Epithelial cell of esophagus (primary cell): ENCODE measurements around the gene CAMK2A.

Experiments used
- DNase-seq: peaks from one replicate; pipeline ENCODE4 v3.0.0; 2010; ENCODE audit warnings: low read depth
- H3K4me3 ChIP-seq: 2 replicates; pipeline ENCODE4 v1.5.1; 2011; ENCODE audit warnings: mild to moderate bottlenecking, low read length, control low read depth
- TF ChIP-seq, protein P1 (sequence below): IDR thresholded peaks from 2 replicates; pipeline ENCODE4 v1.5.1; 2011; ENCODE audit warnings: low read depth, mild to moderate bottlenecking, low read length, control low read depth, inconsistent platforms; ENCODE audit not compliant: insufficient read depth; ENCODE audit errors: missing control alignments

Gene CAMK2A

GRCh38 chr5:150311015-150311692 is 21.6 kb upstream of the CAMK2A start:
- TF ChIP-seq, protein P1, sequence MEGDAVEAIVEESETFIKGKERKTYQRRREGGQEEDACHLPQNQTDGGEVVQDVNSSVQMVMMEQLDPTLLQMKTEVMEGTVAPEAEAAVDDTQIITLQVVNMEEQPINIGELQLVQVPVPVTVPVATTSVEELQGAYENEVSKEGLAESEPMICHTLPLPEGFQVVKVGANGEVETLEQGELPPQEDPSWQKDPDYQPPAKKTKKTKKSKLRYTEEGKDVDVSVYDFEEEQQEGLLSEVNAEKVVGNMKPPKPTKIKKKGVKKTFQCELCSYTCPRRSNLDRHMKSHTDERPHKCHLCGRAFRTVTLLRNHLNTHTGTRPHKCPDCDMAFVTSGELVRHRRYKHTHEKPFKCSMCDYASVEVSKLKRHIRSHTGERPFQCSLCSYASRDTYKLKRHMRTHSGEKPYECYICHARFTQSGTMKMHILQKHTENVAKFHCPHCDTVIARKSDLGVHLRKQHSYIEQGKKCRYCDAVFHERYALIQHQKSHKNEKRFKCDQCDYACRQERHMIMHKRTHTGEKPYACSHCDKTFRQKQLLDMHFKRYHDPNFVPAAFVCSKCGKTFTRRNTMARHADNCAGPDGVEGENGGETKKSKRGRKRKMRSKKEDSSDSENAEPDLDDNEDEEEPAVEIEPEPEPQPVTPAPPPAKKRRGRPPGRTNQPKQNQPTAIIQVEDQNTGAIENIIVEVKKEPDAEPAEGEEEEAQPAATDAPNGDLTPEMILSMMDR = no peak
- peak; percentile 9 for DNase-seq
- no peak overlapping the region for H3K4me3 ChIP-seq

- H3K4me3 ChIP-seq = no peak overlapping the region
- TF ChIP-seq, protein P1 = no peak
- no peak for DNase-seq
Measured at GRCh38 chr5:150310246-150310645, 20.7 kb upstream of the CAMK2A start.

GRCh38 chr5:150309886-150310239 is 20.3 kb upstream of the CAMK2A start:
- no peak overlapping the region for H3K4me3 ChIP-seq
- TF ChIP-seq, protein P1 = no peak
- DNase-seq = no peak

DNA sequence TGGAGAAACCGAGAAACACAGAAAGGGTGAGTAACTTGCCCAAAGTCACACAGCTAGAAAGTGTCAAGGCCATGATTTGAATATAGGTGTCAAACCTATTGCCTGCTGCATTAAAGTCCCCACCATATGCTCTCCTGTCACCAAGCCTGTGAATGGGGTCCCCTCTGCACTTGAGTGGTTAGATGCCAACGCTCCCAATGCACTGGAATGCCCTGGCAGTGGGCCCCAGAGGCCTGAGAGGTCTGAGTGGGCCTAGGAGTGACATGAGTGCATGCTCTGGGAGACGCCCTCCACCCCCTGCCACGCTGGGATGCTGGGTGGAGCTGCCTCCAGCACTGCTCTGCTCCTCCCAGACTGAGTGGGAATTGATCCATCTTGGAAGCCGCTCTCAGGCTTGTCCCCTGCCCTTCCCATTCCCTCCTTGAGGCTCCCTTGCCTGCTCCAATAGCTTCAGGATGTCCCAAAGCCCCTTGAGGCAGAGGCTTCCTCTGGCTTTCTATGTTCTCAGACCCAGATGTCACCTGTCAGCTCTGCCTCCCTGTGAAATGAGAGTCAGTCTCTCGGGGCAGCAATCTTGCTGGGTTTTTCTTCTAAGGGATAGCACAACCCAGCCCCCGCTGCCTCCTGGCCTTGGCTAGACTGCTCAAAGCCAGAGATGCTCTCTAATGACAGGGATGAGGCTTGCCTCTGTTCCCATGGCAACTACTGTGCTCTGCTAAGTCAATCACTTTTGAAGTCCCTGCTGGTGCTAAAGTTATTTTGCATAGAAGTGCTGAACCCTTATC is 19.7 kb upstream of the CAMK2A start:
- no peak overlapping the region for H3K4me3 ChIP-seq
- no peak for DNase-seq
- TF ChIP-seq, protein P1 = no peak

DNA sequence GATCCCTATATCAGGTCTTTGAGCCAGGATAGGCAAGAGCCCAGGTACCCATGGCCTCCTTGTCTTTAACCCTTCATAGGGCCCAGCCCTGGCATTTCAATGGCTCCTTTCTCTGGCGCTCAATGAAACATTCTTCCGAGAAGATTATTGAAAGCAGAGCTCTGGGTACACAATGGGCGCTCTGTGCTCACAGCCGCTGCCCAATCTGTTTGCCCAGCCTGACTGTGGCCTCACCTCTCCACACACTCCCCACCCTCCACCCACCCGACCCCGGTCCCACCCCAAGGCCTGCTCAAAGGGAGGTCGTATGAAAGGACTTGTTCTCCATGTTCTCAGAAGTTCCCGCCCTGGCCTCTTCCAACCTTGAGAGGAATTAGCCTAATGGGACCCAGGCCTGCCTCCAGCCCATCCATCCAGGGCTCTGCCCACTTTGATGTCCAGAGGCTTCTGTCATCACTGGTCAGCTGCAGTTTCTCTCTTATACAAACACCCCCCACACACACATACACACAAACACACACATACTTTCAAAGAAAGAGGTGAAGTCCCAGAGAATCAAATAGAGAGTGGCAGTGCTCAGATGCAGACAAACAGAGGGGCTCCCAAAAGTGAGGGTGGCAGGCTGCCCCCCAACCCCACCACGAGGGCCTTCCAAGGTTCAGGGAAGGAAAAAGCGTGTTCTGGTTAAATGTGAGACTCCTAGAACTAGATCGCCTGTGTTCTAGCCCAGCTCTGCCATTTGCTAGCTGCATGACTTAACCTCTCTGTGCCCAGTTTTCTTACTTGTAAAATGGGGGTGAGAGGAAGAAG is 18.2 kb upstream of the CAMK2A start:
- no peak overlapping the region for H3K4me3 ChIP-seq
- TF ChIP-seq, protein P1 = no peak
- no peak for DNase-seq

- TF ChIP-seq, protein P1 = no peak
- H3K4me3 ChIP-seq = no peak overlapping the region
- no peak for DNase-seq
Measured at GRCh38 chr5:150306775-150307174, 17.2 kb upstream of the CAMK2A start.
